Psoas muscle (tissue), 8 donors: ENCODE measurements around the gene CTU1. TPM values are rescaled to one million over a fixed set of nuclear protein-coding genes. Genes with fewer than 3 reads are reported as not detected.

Experiments used
- ATAC-seq, 4 donors: fragments of 200-7000 bp; cut with Tn5 transposase; one replicate each; pipeline ENCODE4 v1.9.1; 2020; ENCODE audit warnings: moderate library complexity in 3 of 4, mild to moderate bottlenecking in 2 of 4
- DNase-seq, 2 donors: peaks; one replicate each; pipeline ENCODE4 v3.0.0-alpha.2; 2020
- H3K27ac ChIP-seq: fragments of 200-600 bp; one replicate; pipeline ENCODE4 v1.8.0; 2022
- H3K27me3 ChIP-seq, 3 donors: fragments of 200-600 bp in 1 of 3; one replicate each; pipeline versions ENCODE4 v1.6.1 to v1.8.0; 2013 to 2022; ENCODE audit warnings: low read length in 2 of 3, mild to moderate bottlenecking in 2 of 3, moderate library complexity in 1 of 3; ENCODE audit not compliant: insufficient read depth in 3 of 3
- H3K36me3 ChIP-seq, 2 donors: fragments of 200-600 bp in 1 of 2; one replicate each; pipeline versions ENCODE4 v1.6.1 to v1.8.0; 2013 to 2022; ENCODE audit warnings: low read depth in 1 of 2, mild to moderate bottlenecking in 1 of 2, moderate library complexity in 1 of 2; ENCODE audit not compliant: insufficient read depth in 1 of 2
- H3K4me1 ChIP-seq: fragments of 200-600 bp; one replicate; pipeline ENCODE4 v1.8.0; 2022
- H3K4me3 ChIP-seq: fragments of 200-600 bp; one replicate; pipeline ENCODE4 v1.8.0; 2022; ENCODE audit warnings: mild to moderate bottlenecking
- H3K9me3 ChIP-seq: fragments of 200-600 bp; one replicate; pipeline ENCODE4 v1.8.0; 2022
- CTCF ChIP-seq: fragments of 200-600 bp; IDR thresholded peaks from one replicate; pipeline ENCODE4 v1.8.0; 2022; ENCODE audit warnings: antibody characterized with exemption
- WGBS, 3 donors: extraction: QIAGEN DNeasy Blood & Tissue Kit; methylation state at CpG; one replicate each; pipeline versions ENCODE4 v1.1.6 to v1.1.7; 2013; 5-methylcytosine and 5-hydroxymethylcytosine counted together
- intact Hi-C, 2 donors: fragments of 100-400 bp; cut with DNase I; formaldehyde crosslinking; loops; one replicate each; pipeline versions ENCODE4 v1.11.0 to v1.14.2; 2022
- polyA plus RNA-seq, 3 donors: library from polyadenylated mRNA; stranded (reverse); fragments of 200-250 nt; gene quantifications; one replicate each; pipeline ENCODE4 v1.2.3, GENCODE V29; 2013
- total RNA-seq, 4 donors: library from RNA; stranded (reverse); fragmentation: NEBNext Ultra II Directional in 2 of 4; extraction: Animal tissue kit (Norgen Biotek cat#: 25700) in 2 of 4; gene quantifications; one replicate each; pipeline versions ENCODE4 v1.2.1 to v1.2.4, GENCODE V29; 2021 to 2023
- donor health status: healthy with polysubstance abuse.
- donor health status: DM: no; HTN: no; CAD: no; lungs with moderate emphysema.
- donor health status: Bipolar disorder and iron deficiency.
- donor health status: healthy.
- donor health status: DM: yes; HTN: yes; CAD: no.
- donor health status: DM: no; HTN: no; CAD: no.
- donor health status: DM: no; HTN: no; CAD: no.
- donor health status: DM: yes; HTN: yes; CAD: no.

Gene CTU1
- total and polyA plus RNA-seq, 7 donors = 1.4 to 9.1 (median 5.6) TPM

GRCh38 chr19:51082611-51083010 lies 25.6 kb downstream of the CTU1 start, which contains the start of gene KLK14:
Gene KLK14 (minus strand): TSS chr19:51082887. CDS start chr19:51082614, 273 bp downstream.
- WGBS, 3 donors = 22 to 23% (median 22%) methylated on average over 7 of the region's 7 CpGs

GRCh38 chr19:51081476-51081875 lies 26.7 kb downstream of the CTU1 start:
- peaks cover 0 to 8% (median 0%) of the 10 kb centered on the region in 3 donors for H3K27me3 ChIP-seq
- WGBS, 3 donors = 77 to 83% (median 78%) methylated on average over 14 of the region's 14 CpGs
- no peak overlapping the region for H3K4me3 ChIP-seq
- no peaks in the 10 kb centered on the region for H3K9me3 ChIP-seq
- H3K36me3 ChIP-seq = no peaks in the 10 kb centered on the region
- no peak overlapping the region for H3K27ac ChIP-seq
- DNase-seq (no peak), ATAC-seq (no peak)
- TF ChIP-seq CTCF = no peak
- intact Hi-C loops = no loop called here
- H3K4me1 ChIP-seq = no peaks in the 10 kb centered on the region

More at GRCh38 chr19:51082611-51083010, 25.6 kb downstream of the CTU1 start, which contains the start of gene KLK14:
- Histone ChIP-seq H3K4me1 (no peaks in the 10 kb centered on the region), H3K9me3 (no peaks in the 10 kb centered on the region), H3K36me3 (no peaks in the 10 kb centered on the region), H3K4me3 (no peak within 1 kb of the TSS), H3K27me3 (peaks cover 0 to 6% (median 0%) of the 10 kb centered on the region in 3 donors), H3K27ac (no peak within 1 kb of the TSS)
- ATAC-seq = no peak
- DNase-seq = no peak
- TF ChIP-seq CTCF = no peak
- intact Hi-C loops = no loop called here

- no peak for TF ChIP-seq CTCF
- Histone ChIP-seq H3K9me3 (peaks cover under 1% of the 10 kb centered on the region), H3K27ac (no peak overlapping the region), H3K4me1 (no peaks in the 10 kb centered on the region), H3K4me3 (no peak overlapping the region), H3K27me3 (peaks cover 0 to 8% (median 0%) of the 10 kb centered on the region in 3 donors), H3K36me3 (no peaks in the 10 kb centered on the region)
- 66 to 68% (median 67%) methylated on average over 27 of the region's 27 CpGs for WGBS, 3 donors
- ATAC-seq = no peak
- intact Hi-C loops = no loop called here
- DNase-seq = no peak
Observed at GRCh38 chr19:51079481-51080110, 28.6 kb downstream of the CTU1 start.

GRCh38 chr19:51078731-51079130 lies 29.5 kb downstream of the CTU1 start:
- H3K9me3 ChIP-seq = peaks cover 9% of the 10 kb centered on the region
- 86 to 90% (median 89%) methylated on average over 6 of the region's 6 CpGs for WGBS, 3 donors
- no peak for ATAC-seq
- no peak overlapping the region for H3K27ac ChIP-seq
- H3K27me3 ChIP-seq = peaks cover 0 to 8% (median 0%) of the 10 kb centered on the region in 3 donors
- DNase-seq = no peak
- no peaks in the 10 kb centered on the region for H3K36me3 ChIP-seq
- intact Hi-C loops = no loop called here
- TF ChIP-seq CTCF = no peak
- no peak overlapping the region for H3K4me3 ChIP-seq
- H3K4me1 ChIP-seq = no peaks in the 10 kb centered on the region

GRCh38 chr19:51078104-51078503 lies 30.1 kb downstream of the CTU1 start:
- no peak for TF ChIP-seq CTCF
- intact Hi-C loops = no loop called here
- 66 to 77% (median 69%) methylated on average over 5 to 6 of the region's 6 CpGs for WGBS, 3 donors
- DNase-seq = no peak
- no peak for ATAC-seq
- Histone ChIP-seq H3K4me3 (no peak overlapping the region), H3K9me3 (peaks cover 15% of the 10 kb centered on the region), H3K27me3 (peaks cover 0 to 8% (median 0%) of the 10 kb centered on the region in 3 donors), H3K36me3 (no peaks in the 10 kb centered on the region), H3K27ac (no peak overlapping the region), H3K4me1 (no peaks in the 10 kb centered on the region)
